Measurements from ENCODE around the gene HYOU1. TPM values are rescaled to one million over a fixed set of nuclear protein-coding genes. Genes with fewer than 3 reads are reported as not detected.
A peak's percentile ranks its signal among the peaks of the same experiment; 100 is the strongest.

HYOU1 gene
- polyA plus RNA-seq, 1 of the 3 experiments (the other 2 are of a cell fraction): 90.8 TPM

- TF ChIP-seq EZH2phosphoT487 (IDR thresholded peaks at IDR 0.05; ENCODE audit: borderline replicate concordance, low read depth) (no peak), POLR2AphosphoS5 (IDR thresholded peaks at IDR 0.05; ENCODE audit: low read depth, low read length) (no peak), TCF12 (IDR thresholded peaks at IDR 0.05) (no peak), TEAD4 (IDR thresholded peaks at IDR 0.05; ENCODE audit: borderline replicate concordance, insufficient read depth) (no peak)
These were observed 58.7 kb downstream of the HYOU1 start (continued) for GRCh38 chr11:118998388-118998717.

- DNase-seq: peak; percentile 99
- H3K36me3 ChIP-seq (replicated peaks in 1 of 2; ENCODE audit: control insufficient read depth in 1 of 2, insufficient read depth in 2 of 2, low read length in 1 of 2): peaks cover 3 to 32% of the 10 kb centered on the region in 2 experiments
- no peaks in the 10 kb centered on the region for H3K9me2 ChIP-seq
- no peaks in the 10 kb centered on the region for H3K27me3 ChIP-seq (ENCODE audit: insufficient read depth)
- peak within 1 kb of the TSS; percentile 99 for H2AFZ ChIP-seq (ENCODE audit: low read depth)
- H3K4me1 ChIP-seq (ENCODE audit: control insufficient read depth in 1 of 2, insufficient read depth in 2 of 2, low read depth in 1 of 2, low read length in 1 of 2): peaks cover 5 to 16% of the 10 kb centered on the region in 2 experiments; a peak in 3 of 4 replicates
- ChIA-PET POLR2A (interaction anchor here (0.6 to 1.6 kb wide), 5 partner anchors 8 to 207 kb away, joined by 3 to 5 read pairs (median 3); partner anchors contain the start of gene DDX6), CTCF (interaction anchor here (0.6 to 4.1 kb wide), 6 partner anchors 14 to 308 kb away, joined by 3 to 13 read pairs (median 4); partner anchors contain the start of genes BCL9L and UPK2)
- peak within 1 kb of the TSS; percentile 78 for H3K9ac ChIP-seq
- peaks cover 23% of the 10 kb centered on the region for H3F3A ChIP-seq (replicated peaks; ENCODE audit: insufficient read depth)
- H3K4me3 ChIP-seq (ENCODE audit: low read depth in 2 of 2, low read length in 1 of 2): peak within 1 kb of the TSS; percentile 77 to 97
- peaks cover 58% of the 10 kb centered on the region for H3K79me2 ChIP-seq (ENCODE audit: insufficient read depth)
- TF ChIP-seq, protein P1, sequence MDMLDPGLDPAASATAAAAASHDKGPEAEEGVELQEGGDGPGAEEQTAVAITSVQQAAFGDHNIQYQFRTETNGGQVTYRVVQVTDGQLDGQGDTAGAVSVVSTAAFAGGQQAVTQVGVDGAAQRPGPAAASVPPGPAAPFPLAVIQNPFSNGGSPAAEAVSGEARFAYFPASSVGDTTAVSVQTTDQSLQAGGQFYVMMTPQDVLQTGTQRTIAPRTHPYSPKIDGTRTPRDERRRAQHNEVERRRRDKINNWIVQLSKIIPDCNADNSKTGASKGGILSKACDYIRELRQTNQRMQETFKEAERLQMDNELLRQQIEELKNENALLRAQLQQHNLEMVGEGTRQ (IDR thresholded peaks at IDR 0.05; ENCODE audit: borderline replicate concordance, low read depth, low read length): no peak
- TF ChIP-seq FOXM1 (IDR thresholded peaks at IDR 0.05; ENCODE audit: low read depth) (no peak), NFIC (IDR thresholded peaks at IDR 0.05; ENCODE audit: borderline replicate concordance) (no peak), GABPA (IDR thresholded peaks at IDR 0.05; ENCODE audit: low read depth) (0 out of 2 replicates have a peak, but pooled peaks have one; percentile 40), RFX5 (IDR thresholded peaks at IDR 0.05; ENCODE audit: low read length) (no peak), FOSL2 (IDR thresholded peaks at IDR 0.05; ENCODE audit: borderline replicate concordance, low read depth) (no peak), GATA2 (CRISPR knock-in tag; IDR thresholded peaks at IDR 0.05) (no peak), RXRA (IDR thresholded peaks at IDR 0.05; ENCODE audit: borderline replicate concordance, low read depth) (no peak), EZH2phosphoT487 (IDR thresholded peaks at IDR 0.05; ENCODE audit: borderline replicate concordance, low read depth) (no peak), SIN3A (IDR thresholded peaks at IDR 0.05; ENCODE audit: borderline replicate concordance, low read depth, low read length) (0 out of 2 replicates have a peak, but pooled peaks have one; percentile 18), POLR2AphosphoS5 (IDR thresholded peaks at IDR 0.05; ENCODE audit: low read depth, low read length) (peak; percentile 88), MEF2A (IDR thresholded peaks at IDR 0.05; ENCODE audit: borderline replicate concordance, low read depth) (no peak), EP300 (IDR thresholded peaks at IDR 0.05; ENCODE audit: borderline replicate concordance in 1 of 2, low read depth in 1 of 2, low read length in 1 of 2) (no peak), PBX3 (IDR thresholded peaks at IDR 0.05) (no peak), CHD2 (IDR thresholded peaks at IDR 0.05; ENCODE audit: low read length, partially characterized antibody) (peak; percentile 53), RCOR1 (IDR thresholded peaks at IDR 0.05; ENCODE audit: low read length) (no peak), TAF1 (IDR thresholded peaks at IDR 0.05; ENCODE audit: borderline replicate concordance, low read depth, low read length) (peak; percentile 54; the same call in 1 of the 2 replicates), NRF1 (IDR thresholded peaks at IDR 0.05; ENCODE audit: low read depth, low read length) (peak; percentile 56; the same call in 1 of the 2 replicates), SMC3 (IDR thresholded peaks at IDR 0.05; ENCODE audit: low read depth, low read length) (no peak), MXI1 (IDR thresholded peaks at IDR 0.05; ENCODE audit: low read depth, low read length) (peak; percentile 88), YY1 (IDR thresholded peaks at IDR 0.05; ENCODE audit: low read depth) (peak; percentile 77)
- TF ChIP-seq, protein P2, sequence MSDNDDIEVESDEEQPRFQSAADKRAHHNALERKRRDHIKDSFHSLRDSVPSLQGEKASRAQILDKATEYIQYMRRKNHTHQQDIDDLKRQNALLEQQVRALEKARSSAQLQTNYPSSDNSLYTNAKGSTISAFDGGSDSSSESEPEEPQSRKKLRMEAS (IDR thresholded peaks at IDR 0.05; ENCODE audit: low read depth): peak; percentile 72; the same call in 1 of the 2 replicates
- TF ChIP-seq, protein P3, sequence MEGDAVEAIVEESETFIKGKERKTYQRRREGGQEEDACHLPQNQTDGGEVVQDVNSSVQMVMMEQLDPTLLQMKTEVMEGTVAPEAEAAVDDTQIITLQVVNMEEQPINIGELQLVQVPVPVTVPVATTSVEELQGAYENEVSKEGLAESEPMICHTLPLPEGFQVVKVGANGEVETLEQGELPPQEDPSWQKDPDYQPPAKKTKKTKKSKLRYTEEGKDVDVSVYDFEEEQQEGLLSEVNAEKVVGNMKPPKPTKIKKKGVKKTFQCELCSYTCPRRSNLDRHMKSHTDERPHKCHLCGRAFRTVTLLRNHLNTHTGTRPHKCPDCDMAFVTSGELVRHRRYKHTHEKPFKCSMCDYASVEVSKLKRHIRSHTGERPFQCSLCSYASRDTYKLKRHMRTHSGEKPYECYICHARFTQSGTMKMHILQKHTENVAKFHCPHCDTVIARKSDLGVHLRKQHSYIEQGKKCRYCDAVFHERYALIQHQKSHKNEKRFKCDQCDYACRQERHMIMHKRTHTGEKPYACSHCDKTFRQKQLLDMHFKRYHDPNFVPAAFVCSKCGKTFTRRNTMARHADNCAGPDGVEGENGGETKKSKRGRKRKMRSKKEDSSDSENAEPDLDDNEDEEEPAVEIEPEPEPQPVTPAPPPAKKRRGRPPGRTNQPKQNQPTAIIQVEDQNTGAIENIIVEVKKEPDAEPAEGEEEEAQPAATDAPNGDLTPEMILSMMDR (IDR thresholded peaks at IDR 0.05): no peak
- TF ChIP-seq, protein P4, sequence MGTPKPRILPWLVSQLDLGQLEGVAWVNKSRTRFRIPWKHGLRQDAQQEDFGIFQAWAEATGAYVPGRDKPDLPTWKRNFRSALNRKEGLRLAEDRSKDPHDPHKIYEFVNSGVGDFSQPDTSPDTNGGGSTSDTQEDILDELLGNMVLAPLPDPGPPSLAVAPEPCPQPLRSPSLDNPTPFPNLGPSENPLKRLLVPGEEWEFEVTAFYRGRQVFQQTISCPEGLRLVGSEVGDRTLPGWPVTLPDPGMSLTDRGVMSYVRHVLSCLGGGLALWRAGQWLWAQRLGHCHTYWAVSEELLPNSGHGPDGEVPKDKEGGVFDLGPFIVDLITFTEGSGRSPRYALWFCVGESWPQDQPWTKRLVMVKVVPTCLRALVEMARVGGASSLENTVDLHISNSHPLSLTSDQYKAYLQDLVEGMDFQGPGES (IDR thresholded peaks at IDR 0.05; ENCODE audit: low read depth, low read length): no peak
- no peaks in the 10 kb centered on the region for H4K20me1 ChIP-seq (ENCODE audit: insufficient read depth)
- no peaks in the 10 kb centered on the region for H3K9me3 ChIP-seq
- H3K27ac ChIP-seq (ENCODE audit: low read depth in 2 of 2, low read length in 1 of 2): peak within 1 kb of the TSS; percentile 67 to 69
- WGBS (ENCODE audit: low lambda C conversion rate): 3% methylated on average over 15 of the region's 54 CpGs
- peak within 1 kb of the TSS; percentile 98 for H3K4me2 ChIP-seq
These were observed 59.2 kb downstream of the HYOU1 start, which contains the start of gene CENATAC for GRCh38 chr11:118997627-118998387. Gene CENATAC, plus strand, starts transcription at chr11:118998138. Its CDS starts 60 bp downstream, at chr11:118998198.
